Parathyroid adenoma (tissue), 2 donors: ENCODE results near the gene GPR153.
A peak's percentile ranks its signal among the peaks of the same experiment; 100 is the strongest.
"Not testable (repeated sequence)": the region's sequence is repeated elsewhere in the genome, so short reads cannot be mapped to it uniquely, and the experiment has no call there.

Source experiments
- H2AFZ ChIP-seq: fragments of 300-600 bp; sonication (generic); one replicate; pipeline ENCODE4 v1.7.0; 2017; ENCODE audit warnings: antibody characterized with exemption, mild to moderate bottlenecking
- H3K27ac ChIP-seq: fragments of 300-600 bp; sonication (generic); one replicate; pipeline ENCODE4 v1.7.0; 2017
- H3K27me3 ChIP-seq: fragments of 300-600 bp; sonication (generic); one replicate; pipeline ENCODE4 v1.7.0; 2017; ENCODE audit warnings: low read length; ENCODE audit not compliant: control insufficient read depth, insufficient read depth
- H3K36me3 ChIP-seq: fragments of 300-600 bp; sonication (generic); one replicate; pipeline ENCODE4 v1.7.0; 2017; ENCODE audit warnings: low read length; ENCODE audit not compliant: control insufficient read depth, insufficient read depth
- H3K4me1 ChIP-seq: fragments of 300-600 bp; sonication (generic); one replicate; pipeline ENCODE4 v1.7.0; 2017; ENCODE audit warnings: control low read depth
- H3K4me2 ChIP-seq: fragments of 300-600 bp; sonication (generic); one replicate; pipeline ENCODE4 v1.7.0; 2017; ENCODE audit warnings: low read length
- H3K4me3 ChIP-seq: fragments of 300-600 bp; sonication (generic); one replicate; pipeline ENCODE4 v1.7.0; 2017; ENCODE audit warnings: low read depth, low read length
- H3K79me2 ChIP-seq: fragments of 300-600 bp; sonication (generic); one replicate; pipeline ENCODE4 v1.7.0; 2017; ENCODE audit warnings: control low read depth
- H3K9ac ChIP-seq: fragments of 300-600 bp; sonication (generic); one replicate; pipeline ENCODE4 v1.7.0; 2017; ENCODE audit warnings: mild to moderate bottlenecking
- H3K9me3 ChIP-seq: fragments of 300-600 bp; sonication (generic); one replicate; pipeline ENCODE4 v1.7.0; 2017; ENCODE audit warnings: low read length; ENCODE audit not compliant: control insufficient read depth
- CTCF ChIP-seq: fragments of 300-600 bp; sonication (generic); IDR thresholded peaks from one replicate; pipeline ENCODE4 v1.7.0; 2017; ENCODE audit warnings: antibody characterized with exemption, mild to moderate bottlenecking
- donor health status: primary hyperparathyroidism.

GPR153 gene

GRCh38 chr1:6260961-6261614 is at the start of gene GPR153:
GPR153 (minus strand) TSS chr1:6261098; CDS start chr1:6254905, 6,193 bp downstream.
- Histone ChIP-seq H3K36me3 (no peaks in the 10 kb centered on the region), H2AFZ (peak within 1 kb of the TSS; percentile 78), H3K79me2 (no peaks in the 10 kb centered on the region), H3K27me3 (no peaks in the 10 kb centered on the region), H3K27ac (no peak within 1 kb of the TSS), H3K9me3 (no peaks in the 10 kb centered on the region), H3K4me3 (peak within 1 kb of the TSS; percentile 27), H3K4me1 (peaks cover 2% of the 10 kb centered on the region), H3K4me2 (peak within 1 kb of the TSS; percentile 63), H3K9ac (no peak within 1 kb of the TSS)
- no peak for TF ChIP-seq CTCF

DNA sequence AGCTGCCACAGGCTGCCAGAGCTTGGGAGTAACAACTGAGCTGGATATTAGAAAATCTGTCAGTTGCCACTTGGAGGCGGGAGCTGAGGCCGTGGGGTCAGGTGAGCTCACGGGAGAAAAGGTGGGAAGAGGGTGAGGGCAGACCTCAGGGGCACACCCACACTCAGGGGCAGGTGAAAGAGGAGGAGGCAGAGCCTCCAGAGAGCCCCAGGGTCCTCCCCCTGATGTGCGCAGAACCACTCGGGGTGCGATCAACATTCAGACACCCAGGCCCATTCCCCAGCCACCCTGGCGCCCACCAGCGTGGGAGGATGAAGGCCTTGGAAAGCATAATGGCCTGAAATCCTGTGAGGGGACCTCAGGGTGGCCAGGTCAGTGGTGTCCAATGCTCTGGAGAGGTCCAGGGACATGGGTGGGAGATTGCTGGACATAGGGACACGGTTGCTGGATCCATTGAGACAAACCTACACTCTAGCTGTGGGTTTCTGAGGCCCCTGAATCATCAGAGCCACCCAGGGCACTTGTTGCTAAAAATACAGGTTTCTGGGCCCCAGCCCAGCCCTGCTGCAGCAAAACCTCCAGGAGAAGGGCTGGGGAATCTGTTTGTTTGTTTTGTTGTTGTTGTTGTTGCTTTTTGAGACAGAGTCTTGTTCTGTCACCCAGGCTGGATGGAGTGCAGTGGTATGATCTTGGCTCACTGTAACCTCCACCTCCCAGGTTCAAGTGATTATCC is 49.4 kb upstream of the GPR153 start:
- no peak overlapping the region for H3K27ac ChIP-seq
- H2AFZ ChIP-seq, result no peak overlapping the region
- TF ChIP-seq CTCF, result no peak
- H3K4me1 ChIP-seq, result no peaks in the 10 kb centered on the region
- H3K4me2 ChIP-seq, result no peak overlapping the region
- no peak overlapping the region for H3K4me3 ChIP-seq
- no peak overlapping the region for H3K9ac ChIP-seq
- H3K79me2 ChIP-seq, result no peaks in the 10 kb centered on the region
- no peaks in the 10 kb centered on the region for H3K27me3 ChIP-seq
- no peaks in the 10 kb centered on the region for H3K9me3 ChIP-seq
- no peaks in the 10 kb centered on the region for H3K36me3 ChIP-seq

DNA sequence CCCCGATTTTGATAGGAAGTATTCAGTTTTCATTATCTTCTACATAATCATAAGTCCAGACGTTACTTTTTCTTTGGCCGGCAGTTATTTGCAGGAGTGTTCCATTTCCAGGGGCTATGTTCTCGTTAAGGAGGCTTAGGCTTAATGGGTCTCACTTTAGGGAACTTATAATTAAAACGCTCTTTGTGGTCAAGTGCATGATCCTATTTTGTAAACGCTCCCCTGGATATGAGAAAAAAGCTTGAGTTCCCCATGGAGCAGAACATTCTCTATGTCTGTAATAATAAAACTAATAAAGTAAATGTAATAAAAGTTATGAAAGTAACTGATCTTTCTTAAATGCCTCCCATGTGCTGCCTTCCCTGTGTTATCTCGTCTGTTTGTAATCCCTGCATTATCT is 48.7 kb upstream of the GPR153 start:
- H3K36me3 ChIP-seq, result no peaks in the 10 kb centered on the region
- H3K9me3 ChIP-seq, result no peaks in the 10 kb centered on the region
- TF ChIP-seq CTCF, result no peak
- no peaks in the 10 kb centered on the region for H3K27me3 ChIP-seq
- no peak overlapping the region for H3K4me2 ChIP-seq
- no peak overlapping the region for H3K27ac ChIP-seq
- H3K4me3 ChIP-seq, result no peak overlapping the region
- H3K79me2 ChIP-seq, result no peaks in the 10 kb centered on the region
- no peaks in the 10 kb centered on the region for H3K4me1 ChIP-seq
- H3K9ac ChIP-seq, result no peak overlapping the region
- no peak overlapping the region for H2AFZ ChIP-seq

- Histone ChIP-seq H3K9ac (no peak overlapping the region), H2AFZ (no peak overlapping the region), H3K27ac (no peak overlapping the region), H3K4me2 (no peak overlapping the region), H3K9me3 (no peaks in the 10 kb centered on the region), H3K27me3 (no peaks in the 10 kb centered on the region), H3K79me2 (no peaks in the 10 kb centered on the region), H3K36me3 (no peaks in the 10 kb centered on the region), H3K4me1 (no peaks in the 10 kb centered on the region), H3K4me3 (no peak overlapping the region)
- no peak for TF ChIP-seq CTCF
These were observed 47.6 kb upstream of the GPR153 start for GRCh38 chr1:6308449-6308848.

DNA sequence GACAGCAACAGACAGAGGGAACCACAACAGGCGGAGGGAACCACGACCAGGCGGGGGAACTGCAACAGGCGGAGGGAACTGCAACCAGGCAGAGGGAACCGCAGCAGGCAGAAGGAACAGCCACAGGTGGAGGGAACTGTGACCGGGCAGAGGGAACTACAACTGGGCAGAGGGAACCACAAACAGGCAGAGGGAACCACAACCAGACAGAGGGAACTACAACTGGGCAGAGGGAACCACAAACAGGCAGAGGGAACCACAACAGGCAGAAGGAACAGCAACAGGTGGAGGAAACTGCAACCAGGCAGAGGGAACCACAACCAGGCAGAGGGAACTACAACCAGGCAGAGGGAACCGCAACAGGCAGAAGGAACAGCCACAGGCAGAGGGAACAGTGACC is 46.8 kb upstream of the GPR153 start:
- H3K9me3 ChIP-seq, H3K27ac ChIP-seq, H3K4me3 ChIP-seq, H3K27me3 ChIP-seq, H3K4me1 ChIP-seq, H2AFZ ChIP-seq, H3K36me3 ChIP-seq, H3K9ac ChIP-seq, H3K79me2 ChIP-seq, H3K4me2 ChIP-seq: not testable (repeated sequence)
